SU-DHL-6 (cell line): ENCODE results near the gene CYLD.

Source experiments
- H2AFZ ChIP-seq: fragments of 200-600 bp; sonication (generic); 2 replicates; pipeline ENCODE4 v1.6.1; 2014; ENCODE audit warnings: low read depth, mild to moderate bottlenecking, moderate library complexity, mixed read lengths, antibody characterized with exemption, low read length; ENCODE audit not compliant: severe bottlenecking
- H3F3A ChIP-seq: fragments of 200-600 bp; shearing (Covaris generic); 2 replicates; pipeline ENCODE4 v1.6.0; 2016; ENCODE audit warnings: antibody characterized with exemption, mild to moderate bottlenecking; ENCODE audit not compliant: insufficient read depth
- H3K27ac ChIP-seq: fragments of 200-600 bp; sonication (generic); 2 replicates; pipeline ENCODE4 v1.5.1; 2016; ENCODE audit warnings: low read depth, mild to moderate bottlenecking, low read length, moderate library complexity, mixed read lengths
- H3K27me3 ChIP-seq: fragments of 200-600 bp; sonication (generic), shearing (Covaris generic); 2 replicates; pipeline ENCODE4 v1.6.0; 2014; ENCODE audit warnings: mild to moderate bottlenecking, low read length
- H3K36me3 ChIP-seq: fragments of 200-600 bp; sonication (generic); 2 replicates; pipeline ENCODE4 v1.6.1; 2014; ENCODE audit warnings: mild to moderate bottlenecking, low read length, mixed read lengths
- H3K4me2 ChIP-seq: fragments of 300-600, 200-600 bp; shearing (Covaris generic), sonication (generic); 2 replicates; pipeline ENCODE4 v1.6.0; 2014; ENCODE audit warnings: low read length, low read depth, mild to moderate bottlenecking; ENCODE audit not compliant: poor library complexity, severe bottlenecking
- H3K4me3 ChIP-seq: fragments of 200-600 bp; sonication (generic); 2 replicates; pipeline ENCODE4 v1.5.1; 2014; ENCODE audit warnings: antibody characterized with exemption, low read length, mild to moderate bottlenecking, mixed read lengths; ENCODE audit not compliant: insufficient read depth, poor library complexity, severe bottlenecking
- H3K79me2 ChIP-seq: fragments of 200-600 bp; sonication (generic); 2 replicates; pipeline ENCODE4 v1.6.1; 2014; ENCODE audit warnings: mild to moderate bottlenecking, low read length, moderate library complexity; ENCODE audit not compliant: insufficient read depth
- H3K9ac ChIP-seq: fragments of 200-600 bp; sonication (generic); 2 replicates; pipeline ENCODE4 v1.7.0; 2014; ENCODE audit warnings: mild to moderate bottlenecking, low read length
- H3K9me2 ChIP-seq: fragments of 200-600 bp; sonication (generic); replicated peaks from 2 replicates; pipeline ENCODE4 v1.6.1; 2014; ENCODE audit warnings: low read length; ENCODE audit not compliant: insufficient read depth
- H3K9me3 ChIP-seq: fragments of 200-600 bp; sonication (generic); 2 replicates; pipeline ENCODE4 v1.6.1; 2014; ENCODE audit warnings: low read length, mixed read lengths; ENCODE audit not compliant: insufficient read depth
- H4K20me1 ChIP-seq: fragments of 200-600 bp; sonication (generic); 2 replicates; pipeline ENCODE4 v1.6.1; 2014; ENCODE audit warnings: low read depth, mild to moderate bottlenecking, antibody characterized with exemption, low read length, moderate library complexity, mixed read lengths
- CTCF ChIP-seq: fragments of 200-600 bp; sonication (generic); IDR thresholded peaks from one replicate; pipeline ENCODE4 v1.5.1; 2017; ENCODE audit warnings: antibody characterized with exemption, mild to moderate bottlenecking, low read length, moderate library complexity; ENCODE audit not compliant: insufficient read depth, poor library complexity, severe bottlenecking
- EZH2phosphoT487 ChIP-seq: fragments of 200-600 bp; sonication (generic), shearing (Covaris generic); conservative IDR thresholded peaks from 2 replicates; pipeline ENCODE4 v1.6.1; 2018; ENCODE audit warnings: mild to moderate bottlenecking, antibody characterized with exemption, low read length, moderate library complexity, mixed read lengths

Gene CYLD

GRCh38 chr16:50761267-50761666, 19.4 kb downstream of the CYLD start:
- H4K20me1 ChIP-seq = no peaks in the 10 kb centered on the region; the same call in 1 of the 2 replicates
- H3F3A ChIP-seq = no peaks in the 10 kb centered on the region
- no peaks in the 10 kb centered on the region for H3K36me3 ChIP-seq
- H3K27me3 ChIP-seq = no peaks in the 10 kb centered on the region
- TF ChIP-seq EZH2phosphoT487 = no peak
- no peak for TF ChIP-seq CTCF
- no peak overlapping the region for H3K27ac ChIP-seq
- no peaks in the 10 kb centered on the region for H3K9me2 ChIP-seq
- no peak overlapping the region for H3K4me2 ChIP-seq
- no peaks in the 10 kb centered on the region for H3K79me2 ChIP-seq
- no peak overlapping the region for H3K4me3 ChIP-seq
- no peak overlapping the region for H3K9ac ChIP-seq
- H3K9me3 ChIP-seq = peaks cover 4% of the 10 kb centered on the region; the same call in 1 of the 2 replicates
- H2AFZ ChIP-seq = no peak overlapping the region

- Histone ChIP-seq H2AFZ (no peak overlapping the region), H3K4me2 (no peak overlapping the region), H3K9me3 (peaks cover 6% of the 10 kb centered on the region; the same call in 1 of the 2 replicates), H3F3A (no peaks in the 10 kb centered on the region), H3K9me2 (no peaks in the 10 kb centered on the region), H3K27ac (no peak overlapping the region), H3K36me3 (no peaks in the 10 kb centered on the region), H3K9ac (no peak overlapping the region), H4K20me1 (no peaks in the 10 kb centered on the region; the same call in 1 of the 2 replicates), H3K79me2 (no peaks in the 10 kb centered on the region), H3K4me3 (no peak overlapping the region), H3K27me3 (no peaks in the 10 kb centered on the region)
- TF ChIP-seq EZH2phosphoT487 (no peak), CTCF (no peak)
These were observed 20.4 kb downstream of the CYLD start for GRCh38 chr16:50762241-50762640.

- no peak overlapping the region for H2AFZ ChIP-seq
- no peak overlapping the region for H3K27ac ChIP-seq
- no peaks in the 10 kb centered on the region for H3K36me3 ChIP-seq
- no peaks in the 10 kb centered on the region for H3K9me2 ChIP-seq
- TF ChIP-seq EZH2phosphoT487 = no peak
- no peak for TF ChIP-seq CTCF
- no peaks in the 10 kb centered on the region for H3K27me3 ChIP-seq
- no peak overlapping the region for H3K9ac ChIP-seq
- no peaks in the 10 kb centered on the region for H3K79me2 ChIP-seq
- no peak overlapping the region for H3K4me3 ChIP-seq
- H3K9me3 ChIP-seq = peaks cover 6% of the 10 kb centered on the region; the same call in 1 of the 2 replicates
- H4K20me1 ChIP-seq = no peaks in the 10 kb centered on the region; the same call in 1 of the 2 replicates
- H3F3A ChIP-seq = no peaks in the 10 kb centered on the region
- H3K4me2 ChIP-seq = no peak overlapping the region
These were observed 21.3 kb downstream of the CYLD start for GRCh38 chr16:50763211-50763610.

GRCh38 chr16:50765260-50765659, 23.4 kb downstream of the CYLD start:
- TF ChIP-seq EZH2phosphoT487 (no peak), CTCF (no peak)
- Histone ChIP-seq H3K4me2 (no peak overlapping the region), H3K9me3 (peaks cover 6% of the 10 kb centered on the region; the same call in 1 of the 2 replicates), H3F3A (no peaks in the 10 kb centered on the region), H3K9ac (no peak overlapping the region), H3K79me2 (no peaks in the 10 kb centered on the region), H3K36me3 (no peaks in the 10 kb centered on the region), H3K4me3 (no peak overlapping the region), H3K27me3 (no peaks in the 10 kb centered on the region), H2AFZ (no peak overlapping the region), H3K9me2 (no peaks in the 10 kb centered on the region), H4K20me1 (no peaks in the 10 kb centered on the region; the same call in 1 of the 2 replicates), H3K27ac (no peak overlapping the region)
